H1 (cell line): ENCODE measurements around the gene WDR64. TPM values are rescaled to one million over a fixed set of nuclear protein-coding genes. Genes with fewer than 3 reads are reported as not detected.

Experiments
- ASH2L ChIP-seq: fragments of 200-600, 300-600 bp; sonication (generic); IDR thresholded peaks from one replicate; pipeline ENCODE4 v1.7.1; 2017; ENCODE audit warnings: low read length
- ATF3 ChIP-seq: IDR thresholded peaks from 2 replicates; pipeline ENCODE4 v1.6.1; 2011; ENCODE audit warnings: low read depth, mild to moderate bottlenecking, low read length; ENCODE audit not compliant: insufficient read depth
- CREB1 ChIP-seq: IDR thresholded peaks from 2 replicates; pipeline ENCODE4 v1.6.1; 2012; ENCODE audit warnings: inconsistent platforms
- KDM4A ChIP-seq: IDR thresholded peaks from one replicate; pipeline ENCODE4 v1.7.1; 2012; ENCODE audit warnings: low read depth, mild to moderate bottlenecking, moderate library complexity, low read length, inconsistent platforms; ENCODE audit not compliant: severe bottlenecking
- PHF8 ChIP-seq: fragments of 200-600 bp; sonication (generic); conservative IDR thresholded peaks from 2 replicates; pipeline ENCODE4 v1.7.1; 2012; ENCODE audit warnings: low read depth, mild to moderate bottlenecking, inconsistent platforms, low read length, moderate library complexity
- TCF12 ChIP-seq: IDR thresholded peaks from 2 replicates; pipeline ENCODE4 v1.6.1; 2011; ENCODE audit warnings: low read depth, mild to moderate bottlenecking, low read length
- polyA plus RNA-seq, 7 experiments: library from polyadenylated mRNA; depleted of rRNA in 3 of 7; stranded (reverse) in 5 of 7; unstranded in 2 of 7; fragments of >200 nt in 5 of 7; fragments of 200-250 nt in 2 of 7; gene quantifications; 1 replicate in 5 of 7; 2 replicates in 1 of 7; 4 replicates in 1 of 7; pipeline versions ENCODE4 v1.2.1 to v1.2.3, GENCODE V29; 2011 to 2013; ENCODE audit warnings: missing spikeins in 2 of 7, mixed read lengths in 2 of 7
- total RNA-seq: library from RNA; stranded (reverse); fragmentation: NEBNext Ultra II Directional; extraction: Animal tissue kit (Norgen Biotek cat#: 25700); gene quantifications from 2 replicates; pipeline ENCODE4 v1.2.1, GENCODE V29; 2021

WDR64 gene
- total and polyA plus RNA-seq, 2 of the 8 experiments (the other 6 are each of a cell fraction or from before 2014, with no cell fraction given), result 0.02 TPM; not detected in 1

GRCh38 chr1:241765390-241765789 lies 113.3 kb downstream of the WDR64 start (continued):
- no peak for TF ChIP-seq KDM4A
- TF ChIP-seq PHF8, result no peak
- TF ChIP-seq TCF12, result no peak
- TF ChIP-seq ATF3, result no peak
- TF ChIP-seq CREB1, result no peak
- TF ChIP-seq ASH2L, result no peak
- TF ChIP-seq, all 59 proteins: peak for 0
